ENCODE results near the gene ATP2A3.

The ATP2A3 gene

GRCh38 chr17:3978421-3979289 is 14.4 kb upstream of the ATP2A3 start:
- H3K4me3 Mint-ChIP-seq, result no peak overlapping the region
- H3K27me3 Mint-ChIP-seq (ENCODE audit: low read depth, poor library complexity), result peaks cover 17% of the 10 kb centered on the region
- H3K9me3 Mint-ChIP-seq, result peaks cover 15% of the 10 kb centered on the region
- H3K36me3 Mint-ChIP-seq (ENCODE audit: low read depth), result no peaks in the 10 kb centered on the region
- DNase-seq, result no peak
- H3K4me1 Mint-ChIP-seq, result peaks cover 34% of the 10 kb centered on the region
- H3K27ac Mint-ChIP-seq, result no peak overlapping the region
- no peak for TF ChIP-seq CTCF (IDR thresholded peaks at IDR 0.05)

- TF ChIP-seq CTCF (IDR thresholded peaks at IDR 0.05), result no peak
- Mint-ChIP-seq H3K4me3 (no peak overlapping the region), H3K4me1 (peaks cover 32% of the 10 kb centered on the region), H3K36me3 (ENCODE audit: low read depth) (no peaks in the 10 kb centered on the region), H3K9me3 (peaks cover 15% of the 10 kb centered on the region), H3K27ac (no peak overlapping the region), H3K27me3 (ENCODE audit: low read depth, poor library complexity) (peaks cover 26% of the 10 kb centered on the region)
- DNase-seq, result no peak
Measured at GRCh38 chr17:3977387-3977786, 13.2 kb upstream of the ATP2A3 start.

- Mint-ChIP-seq H3K4me3 (no peak overlapping the region), H3K27ac (no peak overlapping the region), H3K36me3 (ENCODE audit: low read depth) (no peaks in the 10 kb centered on the region), H3K4me1 (peaks cover 29% of the 10 kb centered on the region), H3K27me3 (ENCODE audit: low read depth, poor library complexity) (peaks cover 32% of the 10 kb centered on the region), H3K9me3 (peaks cover 15% of the 10 kb centered on the region)
- TF ChIP-seq CTCF (IDR thresholded peaks at IDR 0.05), result no peak
- DNase-seq, result no peak
Measured at GRCh38 chr17:3976675-3977171, 12.5 kb upstream of the ATP2A3 start.

GRCh38 chr17:3974980-3975379 is 10.7 kb upstream of the ATP2A3 start:
- Mint-ChIP-seq H3K4me1 (peaks cover 16% of the 10 kb centered on the region), H3K36me3 (ENCODE audit: low read depth) (no peaks in the 10 kb centered on the region), H3K27ac (no peak overlapping the region), H3K9me3 (peaks cover 15% of the 10 kb centered on the region), H3K4me3 (no peak overlapping the region), H3K27me3 (ENCODE audit: low read depth, poor library complexity) (peaks cover 38% of the 10 kb centered on the region)
- no peak for TF ChIP-seq CTCF (IDR thresholded peaks at IDR 0.05)
- no peak for DNase-seq

GRCh38 chr17:3974138-3974687 is 10.0 kb upstream of the ATP2A3 start:
- no peak for DNase-seq
- Mint-ChIP-seq H3K27me3 (ENCODE audit: low read depth, poor library complexity) (peaks cover 44% of the 10 kb centered on the region), H3K4me1 (peaks cover 16% of the 10 kb centered on the region), H3K9me3 (peaks cover 15% of the 10 kb centered on the region), H3K36me3 (ENCODE audit: low read depth) (no peaks in the 10 kb centered on the region), H3K4me3 (no peak overlapping the region), H3K27ac (no peak overlapping the region)
- no peak for TF ChIP-seq CTCF (IDR thresholded peaks at IDR 0.05)
